Fibroblast of skin of right biceps (primary cell): ENCODE results near the gene HOXB6.
A peak's percentile ranks its signal among the peaks of the same experiment; 100 is the strongest.

Source experiments
- DNase-seq: peaks from one replicate; pipeline ENCODE4 v3.0.0-alpha.2; 2013

HOXB6 gene

GRCh38 chr17:48551214-48551555 is 53.6 kb downstream of the HOXB6 start:
- peak; percentile 54 for DNase-seq

- DNase-seq = peak; percentile 61
Measured at GRCh38 chr17:48550502-48551213, 54.1 kb downstream of the HOXB6 start.

GRCh38 chr17:48549914-48550501 is 54.8 kb downstream of the HOXB6 start:
- peak; percentile 84 for DNase-seq

- DNase-seq = peak; percentile 37
Measured at GRCh38 chr17:48549281-48549630, 55.5 kb downstream of the HOXB6 start.

- DNase-seq = no peak
Measured at GRCh38 chr17:48548523-48549280, 56.1 kb downstream of the HOXB6 start.

- DNase-seq = peak; percentile 84
Measured at GRCh38 chr17:48547808-48548522, 56.8 kb downstream of the HOXB6 start.

- DNase-seq = peak; percentile 64
Measured at GRCh38 chr17:48546924-48547807, 57.6 kb downstream of the HOXB6 start.

- DNase-seq = peak; percentile 81
Measured at GRCh38 chr17:48546137-48546923, 58.5 kb downstream of the HOXB6 start.
